Fibroblast of gingiva (primary cell): ENCODE results near the gene CLEC2B.

Experiments used
- DNase-seq: peaks from one replicate; pipeline ENCODE4 v3.0.0-alpha.2; 2011; ENCODE audit warnings: low read depth

Gene CLEC2B

GRCh38 chr12:9868951-9869306 is 225 bp downstream of the CLEC2B start:
- no peak for DNase-seq

- DNase-seq, result no peak
Measured at GRCh38 chr12:9868311-9868801, 798 bp downstream of the CLEC2B start.

GRCh38 chr12:9867531-9867930 is 1.6 kb downstream of the CLEC2B start:
- no peak for DNase-seq

GRCh38 chr12:9866860-9867269 is 2.3 kb downstream of the CLEC2B start:
- DNase-seq, result no peak

- no peak for DNase-seq
Measured at GRCh38 chr12:9864913-9865675, 4.1 kb downstream of the CLEC2B start.

GRCh38 chr12:9858135-9858534 is 11.0 kb downstream of the CLEC2B start:
- no peak for DNase-seq

GRCh38 chr12:9856894-9857293 is 12.3 kb downstream of the CLEC2B start:
- no peak for DNase-seq

- no peak for DNase-seq
Measured at GRCh38 chr12:9856151-9856550, 13.0 kb downstream of the CLEC2B start.

GRCh38 chr12:9851927-9852326 is 17.2 kb downstream of the CLEC2B start:
- DNase-seq, result no peak

- no peak for DNase-seq
Measured at GRCh38 chr12:9851050-9851449, 18.1 kb downstream of the CLEC2B start.

GRCh38 chr12:9848899-9849298 is 20.3 kb downstream of the CLEC2B start:
- no peak for DNase-seq

GRCh38 chr12:9843407-9843806 is 25.7 kb downstream of the CLEC2B start:
- peak; percentile 23 for DNase-seq

GRCh38 chr12:9831720-9832119 is 37.4 kb downstream of the CLEC2B start:
- DNase-seq, result no peak

- no peak for DNase-seq
Measured at GRCh38 chr12:9829982-9830381, 39.2 kb downstream of the CLEC2B start.

GRCh38 chr12:9829483-9829882 is 39.7 kb downstream of the CLEC2B start:
- DNase-seq, result no peak

- DNase-seq, result no peak
Measured at GRCh38 chr12:9827209-9827888, 41.8 kb downstream of the CLEC2B start, which contains the start of gene KLRF1. Gene KLRF1, plus strand, starts transcription at chr12:9827481. Its CDS starts 64 bp downstream, at chr12:9827545.

GRCh38 chr12:9820281-9820930 is 48.7 kb downstream of the CLEC2B start:
- DNase-seq, result no peak

GRCh38 chr12:9813821-9814798 is 55.0 kb downstream of the CLEC2B start:
- DNase-seq, result peak; percentile 26

GRCh38 chr12:9811621-9812020 is 57.5 kb downstream of the CLEC2B start:
- no peak for DNase-seq

- DNase-seq, result peak; percentile 45
Measured at GRCh38 chr12:9810671-9811070, 58.5 kb downstream of the CLEC2B start.

- DNase-seq, result no peak
Measured at GRCh38 chr12:9809866-9810265, 59.3 kb downstream of the CLEC2B start.

- DNase-seq, result no peak
Measured at GRCh38 chr12:9809338-9809737, 59.8 kb downstream of the CLEC2B start.
